Measurements from ENCODE around the gene TBRG4. TPM values are rescaled to one million over a fixed set of nuclear protein-coding genes. Genes with fewer than 3 reads are reported as not detected.

TBRG4 gene
- total and polyA plus RNA-seq, 2 donors (not counting 3 experiments of a cell fraction or from before 2014, with no cell fraction given), result 43.7 to 56.7 TPM

DNA sequence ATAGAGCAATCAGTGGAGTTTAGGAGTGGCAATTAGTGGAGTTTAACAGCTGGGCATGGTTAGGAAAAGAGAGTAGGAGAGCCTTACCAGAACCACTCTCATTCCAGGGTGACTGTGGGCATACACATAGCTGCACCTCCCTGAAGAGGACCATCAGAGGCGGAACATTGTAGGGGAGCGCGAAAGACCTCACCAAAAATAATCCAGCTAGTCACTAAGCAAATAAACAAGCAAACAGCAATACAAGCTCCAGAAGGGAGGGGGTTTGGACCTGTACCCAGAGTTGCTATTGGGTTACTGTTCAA lies 18.6 kb downstream of the TBRG4 start:
- TF ChIP-seq JUN (IDR thresholded peaks at IDR 0.05; ENCODE audit: borderline replicate concordance, insufficient read depth, insufficient read length, low read depth) (no peak), EZH2 (IDR thresholded peaks at IDR 0.05; ENCODE audit: borderline replicate concordance, low read depth, low read length, severe bottlenecking) (no peak), POLR2AphosphoS5 (IDR thresholded peaks at IDR 0.05; ENCODE audit: insufficient read depth, low read depth, low read length) (no peak), MYC (IDR thresholded peaks at IDR 0.05; ENCODE audit: low read depth, low read length) (no peak), POLR2A (IDR thresholded peaks at IDR 0.05; ENCODE audit: low read depth, low read length) (no peak), FOS (IDR thresholded peaks at IDR 0.05; ENCODE audit: borderline replicate concordance, insufficient read depth, low read length) (no peak), GATA2 (IDR thresholded peaks at IDR 0.05; ENCODE audit: insufficient read depth, insufficient read length, low read depth, low read length) (no peak)
- TF ChIP-seq, protein P1, sequence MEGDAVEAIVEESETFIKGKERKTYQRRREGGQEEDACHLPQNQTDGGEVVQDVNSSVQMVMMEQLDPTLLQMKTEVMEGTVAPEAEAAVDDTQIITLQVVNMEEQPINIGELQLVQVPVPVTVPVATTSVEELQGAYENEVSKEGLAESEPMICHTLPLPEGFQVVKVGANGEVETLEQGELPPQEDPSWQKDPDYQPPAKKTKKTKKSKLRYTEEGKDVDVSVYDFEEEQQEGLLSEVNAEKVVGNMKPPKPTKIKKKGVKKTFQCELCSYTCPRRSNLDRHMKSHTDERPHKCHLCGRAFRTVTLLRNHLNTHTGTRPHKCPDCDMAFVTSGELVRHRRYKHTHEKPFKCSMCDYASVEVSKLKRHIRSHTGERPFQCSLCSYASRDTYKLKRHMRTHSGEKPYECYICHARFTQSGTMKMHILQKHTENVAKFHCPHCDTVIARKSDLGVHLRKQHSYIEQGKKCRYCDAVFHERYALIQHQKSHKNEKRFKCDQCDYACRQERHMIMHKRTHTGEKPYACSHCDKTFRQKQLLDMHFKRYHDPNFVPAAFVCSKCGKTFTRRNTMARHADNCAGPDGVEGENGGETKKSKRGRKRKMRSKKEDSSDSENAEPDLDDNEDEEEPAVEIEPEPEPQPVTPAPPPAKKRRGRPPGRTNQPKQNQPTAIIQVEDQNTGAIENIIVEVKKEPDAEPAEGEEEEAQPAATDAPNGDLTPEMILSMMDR (IDR thresholded peaks at IDR 0.05; ENCODE audit: extremely low read depth in 1 of 2, insufficient read depth in 1 of 2, low read depth in 1 of 2, low read length in 2 of 2), result no peak
- TF ChIP-seq, protein P2, sequence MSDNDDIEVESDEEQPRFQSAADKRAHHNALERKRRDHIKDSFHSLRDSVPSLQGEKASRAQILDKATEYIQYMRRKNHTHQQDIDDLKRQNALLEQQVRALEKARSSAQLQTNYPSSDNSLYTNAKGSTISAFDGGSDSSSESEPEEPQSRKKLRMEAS (IDR thresholded peaks at IDR 0.05; ENCODE audit: insufficient read depth, insufficient read length), result no peak
- no peak overlapping the region for H3K9ac ChIP-seq (replicated peaks; ENCODE audit: extremely low read depth, insufficient read depth, low read length)
- dilution Hi-C loops (cut with MboI; ENCODE audit: extremely low pct_ligation_motif_present, low sequenced_read_pairs), result no loop called here
- no peak overlapping the region for H3K4me2 ChIP-seq (ENCODE audit: insufficient read depth, low read length)
- H3K27ac ChIP-seq (ENCODE audit: insufficient read depth, low read depth, low read length), result no peak overlapping the region
- H3K4me3 ChIP-seq (replicated peaks in 1 of 3; ENCODE audit: insufficient read depth in 1 of 3, low read depth in 1 of 3, low read length in 3 of 3), result no peak overlapping the region
- ChIA-PET CTCF (interaction anchor here (1.1 to 2.9 kb wide), 2 partner anchors 10 to 43 kb away, joined by 3 to 10 read pairs; no protein-coding TSS in a partner anchor), POLR2A (interaction anchor here (0.5 kb wide), 1 partner anchor 60 kb away, joined by 4 read pairs; no protein-coding TSS in a partner anchor)
- FAIRE-seq, result no peak
- H3K9me1 ChIP-seq (replicated peaks; ENCODE audit: control insufficient read depth, extremely low read depth, insufficient read depth, low read length), result no peaks in the 10 kb centered on the region
- H4K20me1 ChIP-seq (replicated peaks; ENCODE audit: control insufficient read depth, extremely low read depth, insufficient read depth, low read length), result no peaks in the 10 kb centered on the region
- no peaks in the 10 kb centered on the region for H3K4me1 ChIP-seq (ENCODE audit: control insufficient read depth, extremely low read depth, insufficient read depth, low read length)
- no peak for DNase-seq (ENCODE audit: low read depth, low spot score)
- no TSS peak for BruUV-seq (replicated peaks)
- H3K36me3 ChIP-seq (ENCODE audit: control insufficient read depth in 2 of 2, extremely low read depth in 1 of 2, insufficient read depth in 2 of 2, low read length in 2 of 2), result no peaks in the 10 kb centered on the region
- intact Hi-C loops (cut with micrococcal nuclease), result no loop called here
- H3K27me3 ChIP-seq (ENCODE audit: control insufficient read depth in 2 of 2, insufficient read depth in 2 of 2, low read length in 2 of 2), result peaks cover 3 to 11% of the 10 kb centered on the region in 2 experiments
- no peaks in the 10 kb centered on the region for H3K9me3 ChIP-seq (replicated peaks; ENCODE audit: control insufficient read depth, insufficient read depth, low read length)
- H2AFZ ChIP-seq (ENCODE audit: low read depth, low read length), result no peak overlapping the region
- no peaks in the 10 kb centered on the region for H3K79me2 ChIP-seq (ENCODE audit: control insufficient read depth, insufficient read depth, low read length)
